ENCODE data around the gene FRY.

GRCh38 chr13:32150794-32151193 lies 119.2 kb downstream of the FRY start:
- TF ChIP-seq CTCF (IDR thresholded peaks at IDR 0.05) (no peak), POLR2A (IDR thresholded peaks at IDR 0.05) (no peak), POLR2AphosphoS5 (IDR thresholded peaks at IDR 0.05) (no peak)
